HCT116 (cell line): ENCODE data around the gene ADPRS. TPM values are rescaled to one million over a fixed set of nuclear protein-coding genes. Genes with fewer than 3 reads are reported as not detected.

Source experiments
- ATAC-seq: fragments of 200-7000 bp; cut with Tn5 transposase; 2 replicates; pipeline ENCODE4 v1.9.1; 2020; ENCODE audit warnings: mild to moderate bottlenecking, moderate library complexity
- BruUV-seq: library from RNA; stranded (reverse); fragments of 400-500 nt; replicated peaks from 2 replicates; lab custom pipeline; 2021; lab: Mats Ljungman, UMichigan
- CTCF ChIA-PET: fragments of 300-600 bp; sonication (Branson Sonifier 250); formaldehyde crosslinking; loops from one replicate; lab custom pipeline; 2021; ENCODE audit warnings: antibody characterized with exemption; lab: Charles Lee
- POLR2A ChIA-PET: fragments of 300-600, 350-600 bp; sonication (Branson Sonifier 250); formaldehyde crosslinking; loops from one replicate; lab custom pipeline; 2021; ENCODE audit warnings: antibody characterized with exemption; lab: Charles Lee
- RAD21 ChIA-PET, 2 experiments: fragments of 300-600 bp; sonication (Branson Sonifier 250); formaldehyde crosslinking; loops; one replicate each; lab custom pipeline; 2023; ENCODE audit warnings: low total read pairs in 2 of 2; ENCODE audit not compliant: uncharacterized antibody in 2 of 2, unreplicated experiment in 2 of 2, low non-redundant PET in 1 of 2; lab: Charles Lee
- DNase-seq: peaks from one replicate; pipeline ENCODE4 v3.0.0-alpha.2; 2010; ENCODE audit warnings: low read depth, low spot score
- H2AFZ ChIP-seq: fragments of 200-600 bp; shearing (Covaris generic), sonication (generic); 2 replicates; pipeline ENCODE4 v1.6.1; 2017; ENCODE audit warnings: low read depth, mixed run types, mixed read lengths, antibody characterized with exemption, low read length; ENCODE audit not compliant: poor library complexity, severe bottlenecking
- H3K27ac ChIP-seq: 2 replicates; pipeline ENCODE4 v1.5.1; 2012; ENCODE audit warnings: low read depth, low read length
- H3K27me3 ChIP-seq: fragments of 200-600 bp; sonication (generic); 2 replicates; pipeline ENCODE4 v1.6.1; 2016; ENCODE audit warnings: mixed run types, low read length, mixed read lengths; ENCODE audit not compliant: insufficient read depth
- H3K36me3 ChIP-seq, 2 experiments: fragments of 200-500 bp in 1 of 2; fragments of 200-600 bp in 1 of 2; sonication (Bioruptor generic) in 1 of 2; sonication (generic) in 1 of 2; 2 replicates each; pipeline versions ENCODE4 v1.5.1 to v1.6.1; 2014 to 2016; ENCODE audit warnings: low read length in 2 of 2, inconsistent platforms in 1 of 2, mixed read lengths in 1 of 2, mixed run types in 1 of 2; ENCODE audit not compliant: insufficient read depth in 2 of 2, control insufficient read depth in 1 of 2
- H3K4me1 ChIP-seq, 2 experiments: fragments of 200-600 bp in 1 of 2; sonication (generic) in 1 of 2; 2 replicates each; pipeline versions ENCODE4 v1.5.1 to v1.6.1; 2012 to 2017; ENCODE audit warnings: low read length in 2 of 2, inconsistent platforms in 1 of 2, mild to moderate bottlenecking in 1 of 2, mixed read lengths in 1 of 2, mixed run types in 1 of 2, moderate library complexity in 1 of 2; ENCODE audit not compliant: insufficient read depth in 2 of 2, control insufficient read depth in 1 of 2
- H3K4me2 ChIP-seq: fragments of 200-600 bp; sonication (generic); 2 replicates; pipeline ENCODE4 v1.6.1; 2017; ENCODE audit warnings: mixed run types, low read length, mixed read lengths
- H3K4me3 ChIP-seq, 2 experiments: fragments of 200-600 bp in 1 of 2; sonication (generic) in 1 of 2; replicated peaks in 1 of 2; 2 replicates each; pipeline ENCODE4 v1.5.1; 2011 to 2016; ENCODE audit warnings: low read length in 2 of 2, control low read depth in 1 of 2, low read depth in 1 of 2, mild to moderate bottlenecking in 1 of 2, mixed read lengths in 1 of 2, mixed run types in 1 of 2
- H3K79me2 ChIP-seq: fragments of 200-600 bp; sonication (generic); 2 replicates; pipeline ENCODE4 v1.6.1; 2017; ENCODE audit warnings: mild to moderate bottlenecking, mixed run types, low read length, moderate library complexity, mixed read lengths; ENCODE audit not compliant: insufficient read depth
- H3K9ac ChIP-seq: fragments of 200-600 bp; sonication (generic); 2 replicates; pipeline ENCODE4 v1.6.1; 2016; ENCODE audit warnings: low read length, mixed read lengths
- H3K9me2 ChIP-seq: fragments of 200-600 bp; sonication (generic), shearing (Covaris generic); 2 replicates; pipeline ENCODE4 v1.6.1; 2017; ENCODE audit warnings: mixed run types, mild to moderate bottlenecking, moderate library complexity; ENCODE audit not compliant: insufficient read depth
- H3K9me3 ChIP-seq, 2 experiments: fragments of 200-500 bp in 1 of 2; fragments of 200-600 bp in 1 of 2; sonication (Bioruptor generic) in 1 of 2; sonication (generic) in 1 of 2; 2 replicates each; pipeline ENCODE4 v1.6.1; 2014 to 2017; ENCODE audit warnings: low read length in 2 of 2, mixed read lengths in 2 of 2, inconsistent platforms in 1 of 2, low read depth in 1 of 2, mild to moderate bottlenecking in 1 of 2, mixed run types in 1 of 2, moderate library complexity in 1 of 2; ENCODE audit not compliant: control insufficient read depth in 1 of 2, insufficient read depth in 1 of 2
- H4K20me1 ChIP-seq: fragments of 200-600 bp; sonication (generic), shearing (Covaris generic); 2 replicates; pipeline ENCODE4 v1.6.1; 2017; ENCODE audit warnings: mixed run types, mild to moderate bottlenecking, moderate library complexity; ENCODE audit not compliant: insufficient read depth
- CBX3 ChIP-seq: IDR thresholded peaks from 2 replicates; pipeline ENCODE4 v1.6.1; 2012; ENCODE audit warnings: low read depth
- CEBPB ChIP-seq: IDR thresholded peaks from 2 replicates; pipeline ENCODE4 v1.6.1; 2012; ENCODE audit warnings: low read depth
- EGR1 ChIP-seq: IDR thresholded peaks from 2 replicates; pipeline ENCODE4 v1.6.1; 2012; ENCODE audit warnings: low read depth
- ELF1 ChIP-seq: IDR thresholded peaks from 2 replicates; pipeline ENCODE4 v1.6.1; 2012; ENCODE audit warnings: low read depth, borderline replicate concordance
- EZH2 ChIP-seq: fragments of 200-600 bp; sonication (generic); IDR thresholded peaks from 2 replicates; pipeline ENCODE4 v1.6.1; 2017; ENCODE audit warnings: antibody characterized with exemption, mixed run types
- POLR2AphosphoS5 ChIP-seq: IDR thresholded peaks from 2 replicates; pipeline ENCODE4 v1.6.1; 2011; ENCODE audit warnings: mild to moderate bottlenecking, low read depth, low read length, moderate library complexity
- YY1 ChIP-seq: IDR thresholded peaks from 2 replicates; pipeline ENCODE4 v1.6.1; 2011; ENCODE audit warnings: low read length, low read depth, moderate library complexity, mild to moderate bottlenecking; ENCODE audit not compliant: insufficient replicate concordance; ENCODE audit errors: extremely low read depth
- ZBTB33 ChIP-seq: IDR thresholded peaks from 2 replicates; pipeline ENCODE4 v1.6.1; 2011; ENCODE audit warnings: mild to moderate bottlenecking, low read length, moderate library complexity; ENCODE audit not compliant: insufficient replicate concordance; ENCODE audit errors: extremely low read depth
- intact Hi-C: fragments of 100-400 bp; cut with micrococcal nuclease; formaldehyde crosslinking; loops from 2 replicates; pipeline ENCODE4 v1.10.0; 2022
- total RNA-seq: library from RNA; stranded (reverse); gene quantifications from one replicate; pipeline ENCODE4 v1.2.1, GENCODE V29; 2021; ENCODE audit not compliant: unreplicated experiment

The ADPRS gene
- total RNA-seq, 1 experiment from 2014 or later: 28.2 TPM

- ATAC-seq (no peak), DNase-seq (no peak)
- ChIA-PET RAD21 (no interaction called here), CTCF (no interaction called here), POLR2A (no interaction called here)
- Histone ChIP-seq H3K9ac (no peak overlapping the region), H3K27ac (no peak overlapping the region), H3K9me2 (no peaks in the 10 kb centered on the region), H3K9me3 (no peaks in the 10 kb centered on the region), H4K20me1 (no peaks in the 10 kb centered on the region), H3K27me3 (no peaks in the 10 kb centered on the region), H3K36me3 (peaks cover 0 to 3% of the 10 kb centered on the region in 2 experiments), H3K4me3 (no peak overlapping the region), H3K4me1 (no peaks in the 10 kb centered on the region), H3K4me2 (no peak overlapping the region), H2AFZ (no peak overlapping the region), H3K79me2 (no peaks in the 10 kb centered on the region)
- TF ChIP-seq ELF1 (no peak), EGR1 (no peak), POLR2AphosphoS5 (no peak)
- intact Hi-C loops: no loop called here
- TSS peak; percentile 29 for BruUV-seq
Measured at GRCh38 chr1:36055706-36056105, 33.0 kb upstream of the ADPRS start.

GRCh38 chr1:36062315-36062714, 26.4 kb upstream of the ADPRS start:
- Histone ChIP-seq H3K27ac (no peak overlapping the region), H3K9me3 (no peaks in the 10 kb centered on the region), H2AFZ (no peak overlapping the region), H3K27me3 (no peaks in the 10 kb centered on the region), H3K36me3 (no peaks in the 10 kb centered on the region), H4K20me1 (no peaks in the 10 kb centered on the region), H3K79me2 (no peaks in the 10 kb centered on the region), H3K9me2 (no peaks in the 10 kb centered on the region), H3K4me1 (no peaks in the 10 kb centered on the region), H3K4me2 (no peak overlapping the region), H3K9ac (no peak overlapping the region), H3K4me3 (no peak overlapping the region)
- POLR2A ChIA-PET: no interaction called here
- ATAC-seq (no peak), DNase-seq (no peak)
- TF ChIP-seq EZH2 (no peak), YY1 (no peak), CBX3 (no peak), ZBTB33 (no peak), CEBPB (no peak)
- intact Hi-C loops: no loop called here
- BruUV-seq: no TSS peak
- CTCF ChIA-PET: no interaction called here
- RAD21 ChIA-PET: no interaction called here
